ENCODE data around the gene WDR13. TPM values are rescaled to one million over a fixed set of nuclear protein-coding genes. Genes with fewer than 3 reads are reported as not detected.
A peak's percentile ranks its signal among the peaks of the same experiment; 100 is the strongest.

The WDR13 gene
- total RNA-seq, 4 donors from 2014 or later: 108 to 182 (median 139) TPM

DNA sequence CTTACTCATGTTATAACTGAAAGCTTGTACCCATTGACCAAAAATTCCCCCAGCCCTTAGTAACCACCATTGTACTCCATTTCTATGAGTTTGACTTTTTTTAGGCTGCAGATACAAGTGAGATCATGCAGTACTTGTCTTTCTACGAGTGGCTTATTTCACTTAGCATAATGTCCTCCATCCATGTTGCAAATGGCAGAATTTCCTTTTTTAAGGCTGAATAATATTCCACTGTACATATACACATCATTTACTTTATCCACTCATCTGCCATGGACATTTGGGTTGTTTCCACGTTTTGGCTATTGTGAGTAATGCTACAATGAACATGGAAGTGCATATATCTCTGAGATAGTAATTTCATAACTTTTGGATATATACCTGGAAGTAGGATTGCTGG lies 12.6 kb upstream of the WDR13 start:
- Histone ChIP-seq H3K4me1 (no peaks in the 10 kb centered on the region), H3K27ac (no peak overlapping the region), H3K4me3 (no peak overlapping the region), H3K9me3 (no peaks in the 10 kb centered on the region), H3K36me3 (peaks cover 0 to 1% of the 10 kb centered on the region in 2 donors), H3K27me3 (no peaks in the 10 kb centered on the region)
- WGBS, 2 donors (ENCODE audit: low coverage in 1 of 2): 41 to 86% methylated on average over 2 of the region's 2 CpGs
- no peak for ATAC-seq
- TF ChIP-seq EP300 (IDR thresholded peaks at IDR 0.05): no peak

DNA sequence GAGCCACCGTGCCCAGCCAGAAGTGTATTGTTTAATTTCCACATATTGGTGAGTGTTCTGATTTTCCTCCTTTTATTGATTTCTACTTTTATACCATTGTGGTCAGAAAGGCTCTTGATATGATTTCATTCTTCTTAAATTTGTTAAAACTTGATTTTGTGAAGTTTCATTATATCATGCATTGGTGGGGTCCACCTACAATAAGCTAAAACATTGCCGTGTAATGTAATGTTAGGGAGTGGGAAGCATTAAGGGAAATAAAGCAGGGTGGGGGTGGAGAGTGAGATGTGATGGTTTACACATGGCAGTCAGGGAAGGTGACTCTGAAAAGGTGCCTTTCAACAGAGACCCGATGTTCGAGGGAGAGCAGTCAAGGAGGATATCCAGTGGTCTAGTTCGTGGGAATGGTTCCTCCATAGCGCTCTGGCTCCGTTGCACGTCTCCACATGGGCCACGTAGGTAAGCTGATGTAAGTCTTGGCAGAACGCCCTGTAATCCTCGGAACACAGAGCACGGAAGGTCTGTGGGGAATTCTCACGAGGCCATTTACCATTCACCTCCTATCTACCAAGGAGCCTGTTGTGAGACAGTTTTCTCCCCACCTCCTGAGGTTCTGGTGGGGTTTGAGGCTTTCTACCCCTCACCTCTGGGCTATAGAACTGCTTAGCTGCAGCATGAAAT lies 7.7 kb upstream of the WDR13 start:
- Histone ChIP-seq H3K4me3 (peak overlapping the region in 1 of 2 donors; percentile 8), H3K36me3 (no peaks in the 10 kb centered on the region), H3K4me1 (peaks cover 0 to 8% (median 0%) of the 10 kb centered on the region in 3 donors), H3K9me3 (no peaks in the 10 kb centered on the region), H3K27ac (peak overlapping the region in 3 of 4 donors; percentile 21 to 56 (median 55)), H3K27me3 (no peaks in the 10 kb centered on the region)
- ATAC-seq: peak; percentile 57
- 28 to 40% methylated on average over 6 to 12 of the region's 13 CpGs for WGBS, 2 donors (ENCODE audit: low coverage in 1 of 2)
- TF ChIP-seq POLR2AphosphoS5 (IDR thresholded peaks at IDR 0.05): no peak
- no peak for TF ChIP-seq EP300 (IDR thresholded peaks at IDR 0.05)
- TF ChIP-seq, protein P1, sequence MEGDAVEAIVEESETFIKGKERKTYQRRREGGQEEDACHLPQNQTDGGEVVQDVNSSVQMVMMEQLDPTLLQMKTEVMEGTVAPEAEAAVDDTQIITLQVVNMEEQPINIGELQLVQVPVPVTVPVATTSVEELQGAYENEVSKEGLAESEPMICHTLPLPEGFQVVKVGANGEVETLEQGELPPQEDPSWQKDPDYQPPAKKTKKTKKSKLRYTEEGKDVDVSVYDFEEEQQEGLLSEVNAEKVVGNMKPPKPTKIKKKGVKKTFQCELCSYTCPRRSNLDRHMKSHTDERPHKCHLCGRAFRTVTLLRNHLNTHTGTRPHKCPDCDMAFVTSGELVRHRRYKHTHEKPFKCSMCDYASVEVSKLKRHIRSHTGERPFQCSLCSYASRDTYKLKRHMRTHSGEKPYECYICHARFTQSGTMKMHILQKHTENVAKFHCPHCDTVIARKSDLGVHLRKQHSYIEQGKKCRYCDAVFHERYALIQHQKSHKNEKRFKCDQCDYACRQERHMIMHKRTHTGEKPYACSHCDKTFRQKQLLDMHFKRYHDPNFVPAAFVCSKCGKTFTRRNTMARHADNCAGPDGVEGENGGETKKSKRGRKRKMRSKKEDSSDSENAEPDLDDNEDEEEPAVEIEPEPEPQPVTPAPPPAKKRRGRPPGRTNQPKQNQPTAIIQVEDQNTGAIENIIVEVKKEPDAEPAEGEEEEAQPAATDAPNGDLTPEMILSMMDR (IDR thresholded peaks at IDR 0.05): no peak
- no peak for TF ChIP-seq POLR2A (IDR thresholded peaks at IDR 0.05)

DNA sequence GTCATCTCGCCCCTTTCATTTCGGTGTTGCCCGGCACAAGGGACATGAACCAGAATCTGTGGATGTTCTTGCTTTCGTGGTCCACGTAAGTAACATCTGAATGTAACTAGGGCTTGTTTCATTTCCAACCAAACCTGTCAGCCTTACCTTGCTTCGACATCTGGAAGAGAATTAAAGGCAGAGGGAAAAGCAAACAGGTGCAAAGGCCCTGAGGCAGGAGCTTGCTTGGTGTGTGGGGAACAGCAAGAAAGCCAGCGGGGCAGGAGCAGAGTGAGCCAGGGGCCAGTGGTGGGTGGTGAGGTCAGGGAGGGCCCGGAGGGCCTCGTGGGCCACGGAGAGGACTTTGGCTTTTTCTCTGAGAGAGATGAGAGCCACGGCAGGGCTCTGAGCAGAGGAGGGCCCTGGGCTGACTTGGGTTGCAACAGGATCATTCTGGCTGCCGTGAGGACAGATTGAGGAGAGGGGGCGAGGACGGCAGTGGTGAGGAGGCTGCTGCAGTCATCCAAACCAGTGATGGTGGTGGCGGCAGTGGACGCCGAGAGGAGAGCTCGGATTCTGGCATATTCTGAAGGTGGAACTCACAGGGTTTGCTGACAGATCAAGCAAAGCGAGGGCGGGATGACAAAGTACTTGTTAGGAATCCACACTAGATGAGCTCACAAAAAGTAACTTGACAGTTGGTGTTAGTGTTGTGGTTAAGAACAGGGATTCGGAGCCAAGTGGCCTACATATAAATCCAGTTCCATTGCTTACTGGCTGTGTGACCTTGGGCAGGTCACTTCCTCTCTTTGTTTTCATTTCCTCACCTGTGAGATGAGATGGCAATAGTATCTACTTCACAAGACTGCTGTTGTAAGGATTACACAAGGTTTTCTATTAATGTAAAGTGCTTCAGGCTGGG lies 6.8 kb upstream of the WDR13 start:
- H3K27me3 ChIP-seq: no peaks in the 10 kb centered on the region
- H3K27ac ChIP-seq: peak overlapping the region in 3 of 4 donors; percentile 21 to 56 (median 55)
- WGBS, 2 donors (ENCODE audit: low coverage in 1 of 2): 72 to 88% methylated on average over 6 to 12 of the region's 21 CpGs
- ATAC-seq: no peak
- H3K4me1 ChIP-seq: peaks cover 0 to 8% (median 0%) of the 10 kb centered on the region in 3 donors
- H3K36me3 ChIP-seq: no peaks in the 10 kb centered on the region
- H3K9me3 ChIP-seq: no peaks in the 10 kb centered on the region
- H3K4me3 ChIP-seq: peak overlapping the region in 1 of 2 donors; percentile 8
- TF ChIP-seq, protein P1 (IDR thresholded peaks at IDR 0.05): no peak
- TF ChIP-seq POLR2AphosphoS5 (IDR thresholded peaks at IDR 0.05): no peak

DNA sequence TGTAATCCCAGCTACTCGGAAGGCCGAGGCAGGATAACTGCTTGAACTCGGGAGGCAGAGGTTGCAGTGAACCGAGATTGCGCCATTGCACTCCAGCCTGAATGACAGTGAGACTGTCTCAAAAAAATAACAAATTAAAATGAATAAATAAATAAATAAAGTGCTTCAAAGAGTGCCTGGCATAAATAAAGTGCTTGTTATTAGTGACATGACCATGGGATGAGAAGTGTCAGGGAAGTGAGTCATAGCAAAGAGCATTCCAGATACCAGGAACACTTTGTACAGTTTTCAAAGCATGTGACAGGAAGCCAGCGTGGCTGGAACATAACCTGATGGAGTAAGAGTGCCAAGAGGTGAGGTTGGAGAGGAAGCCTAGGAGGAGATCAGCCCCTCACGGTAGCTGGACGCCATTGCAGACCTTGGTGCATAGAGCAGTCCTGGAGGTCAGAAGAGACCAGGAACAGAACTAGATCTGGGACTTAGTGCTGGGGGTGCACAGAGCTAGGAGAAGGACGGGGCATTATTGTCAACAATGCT lies 6.0 kb upstream of the WDR13 start:
- no peaks in the 10 kb centered on the region for H3K27me3 ChIP-seq
- 55 to 62% methylated on average over 3 to 8 of the region's 9 CpGs for WGBS, 2 donors (ENCODE audit: low coverage in 1 of 2)
- TF ChIP-seq, protein P1 (IDR thresholded peaks at IDR 0.05): peak in 1 of 4 experiments; percentile 8
- peak; percentile 69 for TF ChIP-seq POLR2AphosphoS5 (IDR thresholded peaks at IDR 0.05)
- no peak for TF ChIP-seq POLR2A (IDR thresholded peaks at IDR 0.05)
- no peak for TF ChIP-seq EP300 (IDR thresholded peaks at IDR 0.05)
- H3K36me3 ChIP-seq: no peaks in the 10 kb centered on the region
- peaks cover 0 to 8% (median 0%) of the 10 kb centered on the region in 3 donors for H3K4me1 ChIP-seq
- H3K4me3 ChIP-seq: no peak overlapping the region
- peak overlapping the region in 3 of 4 donors; percentile 44 to 56 (median 55) for H3K27ac ChIP-seq
- H3K9me3 ChIP-seq: no peaks in the 10 kb centered on the region
- peak; percentile 88 for ATAC-seq

DNA sequence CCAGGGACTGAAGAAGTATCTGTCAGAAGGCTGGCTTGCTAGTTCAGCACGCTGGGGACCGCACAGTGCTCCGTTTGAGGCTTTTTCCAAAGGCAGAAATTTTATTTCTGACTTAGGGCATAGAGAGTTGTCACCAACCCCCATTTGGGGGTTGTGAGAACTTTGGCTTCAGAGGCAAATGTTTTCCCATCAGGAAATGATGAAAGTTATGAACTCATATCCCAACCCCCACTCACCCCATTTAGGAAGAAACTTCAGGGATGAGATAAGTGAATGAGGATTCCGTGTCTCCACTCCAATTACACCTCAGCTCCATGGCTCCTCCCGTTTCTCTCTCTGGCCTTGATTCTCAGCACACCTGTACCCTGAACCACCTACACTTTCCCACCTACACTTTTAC lies 4.3 kb upstream of the WDR13 start:
- TF ChIP-seq POLR2A (IDR thresholded peaks at IDR 0.05) (no peak), POLR2AphosphoS5 (IDR thresholded peaks at IDR 0.05) (no peak), EP300 (IDR thresholded peaks at IDR 0.05) (no peak)
- TF ChIP-seq, protein P1 (IDR thresholded peaks at IDR 0.05): no peak
- WGBS, 2 donors (ENCODE audit: low coverage in 1 of 2): 80 to 82% methylated on average over 2 to 5 of the region's 5 CpGs
- no peaks in the 10 kb centered on the region for H3K27me3 ChIP-seq
- no peak for ATAC-seq
- no peak overlapping the region for H3K27ac ChIP-seq
- peaks cover 0 to 14% (median 0%) of the 10 kb centered on the region in 3 donors for H3K4me1 ChIP-seq
- H3K4me3 ChIP-seq: no peak overlapping the region
- H3K9me3 ChIP-seq: no peaks in the 10 kb centered on the region
- H3K36me3 ChIP-seq: no peaks in the 10 kb centered on the region
